Transverse colon (tissue), 4 donors: ENCODE results near the gene SNED1. TPM values are rescaled to one million over a fixed set of nuclear protein-coding genes. Genes with fewer than 3 reads are reported as not detected.

Experiments used
- DNase-seq: peaks from one replicate; pipeline ENCODE4 v3.0.0-alpha.2; 2019
- H3K27ac ChIP-seq, 4 donors: fragments of 200-600 bp; sonication (generic); 2 replicates each; pipeline ENCODE4 v1.5.1; 2016 to 2018; ENCODE audit warnings: inconsistent platforms in 4 of 4
- H3K27me3 ChIP-seq: fragments of 200-600 bp; sonication (generic); 2 replicates; pipeline ENCODE4 v1.5.1; 2017; ENCODE audit warnings: inconsistent platforms
- H3K36me3 ChIP-seq, 4 donors: fragments of 200-600 bp; sonication (generic); 2 replicates each; pipeline ENCODE4 v1.5.1; 2017 to 2019; ENCODE audit warnings: inconsistent platforms in 4 of 4
- H3K4me1 ChIP-seq, 4 donors: fragments of 200-600 bp; sonication (generic); 2 replicates each; pipeline ENCODE4 v1.5.1; 2017 to 2020; ENCODE audit warnings: inconsistent platforms in 4 of 4
- H3K4me3 ChIP-seq, 4 donors: fragments of 200-600 bp; sonication (generic); 1 replicate in 1 of 4; 2 replicates in 3 of 4; pipeline versions ENCODE4 v1.5.1 to v1.6.1; 2017 to 2019; ENCODE audit warnings: inconsistent platforms in 4 of 4
- H3K9me3 ChIP-seq, 2 donors: fragments of 200-600 bp; sonication (generic); 2 replicates each; pipeline ENCODE4 v1.5.1; 2017 to 2019; ENCODE audit warnings: inconsistent platforms in 2 of 2
- EP300 ChIP-seq: sonication (generic); formaldehyde crosslinking; IDR thresholded peaks from one replicate; pipeline ENCODE4 v1.6.1; 2017; ENCODE audit warnings: antibody characterized with exemption, low read depth
- POLR2A ChIP-seq: fragments of 450-650 bp; IDR thresholded peaks from one replicate; pipeline ENCODE4 v1.6.1; 2016; ENCODE audit warnings: antibody characterized with exemption, mild to moderate bottlenecking, moderate library complexity
- POLR2AphosphoS5 ChIP-seq, 3 donors: sonication (generic); formaldehyde crosslinking; IDR thresholded peaks; one replicate each; pipeline ENCODE4 v1.6.1; 2016; ENCODE audit warnings: antibody characterized with exemption in 3 of 3
- WGBS, 2 donors: methylation state at CpG; one replicate each; pipeline ENCODE4 v1.1.5; 2018; ENCODE audit warnings: low coverage in 1 of 2; 5-methylcytosine and 5-hydroxymethylcytosine counted together
- in situ Hi-C, 4 donors: fragments of 200-750 bp; cut with MboI; loops; one replicate each; pipeline versions ENCODE4 v1.15.0 to v1.15.1; 2017; ENCODE audit warnings: low sequenced_read_pairs in 3 of 4, low pct_ligation_motif_present in 1 of 4, low pct_unique_long_range_greater_than_20kb in 1 of 4
- intact Hi-C: fragments of 100-400 bp; cut with DNase I; formaldehyde crosslinking; loops from one replicate; pipeline ENCODE4 v1.15.1; 2023; ENCODE audit warnings: low total_unique reads
- total RNA-seq, 4 donors: library from RNA; depleted of rRNA; stranded (reverse); fragments of >200 nt; gene quantifications; one replicate each; pipeline ENCODE4 v1.1.0, GENCODE V29; 2016
- TF ChIP-seq, protein P1 (sequence below), 5 experiments: fragments of 200-600 bp in 3 of 5; fragments of 450-650 bp in 2 of 5; sonication (generic) in 3 of 5; IDR thresholded peaks; 1 replicate in 2 of 5; 2 replicates in 3 of 5; pipeline ENCODE4 v1.5.1; 2016 to 2017; ENCODE audit warnings: antibody characterized with exemption in 5 of 5, inconsistent platforms in 3 of 5, mild to moderate bottlenecking in 2 of 5, moderate library complexity in 1 of 5

SNED1 gene
- total RNA-seq, 4 donors from 2014 or later = 8.2 to 65.5 (median 30.0) TPM

DNA sequence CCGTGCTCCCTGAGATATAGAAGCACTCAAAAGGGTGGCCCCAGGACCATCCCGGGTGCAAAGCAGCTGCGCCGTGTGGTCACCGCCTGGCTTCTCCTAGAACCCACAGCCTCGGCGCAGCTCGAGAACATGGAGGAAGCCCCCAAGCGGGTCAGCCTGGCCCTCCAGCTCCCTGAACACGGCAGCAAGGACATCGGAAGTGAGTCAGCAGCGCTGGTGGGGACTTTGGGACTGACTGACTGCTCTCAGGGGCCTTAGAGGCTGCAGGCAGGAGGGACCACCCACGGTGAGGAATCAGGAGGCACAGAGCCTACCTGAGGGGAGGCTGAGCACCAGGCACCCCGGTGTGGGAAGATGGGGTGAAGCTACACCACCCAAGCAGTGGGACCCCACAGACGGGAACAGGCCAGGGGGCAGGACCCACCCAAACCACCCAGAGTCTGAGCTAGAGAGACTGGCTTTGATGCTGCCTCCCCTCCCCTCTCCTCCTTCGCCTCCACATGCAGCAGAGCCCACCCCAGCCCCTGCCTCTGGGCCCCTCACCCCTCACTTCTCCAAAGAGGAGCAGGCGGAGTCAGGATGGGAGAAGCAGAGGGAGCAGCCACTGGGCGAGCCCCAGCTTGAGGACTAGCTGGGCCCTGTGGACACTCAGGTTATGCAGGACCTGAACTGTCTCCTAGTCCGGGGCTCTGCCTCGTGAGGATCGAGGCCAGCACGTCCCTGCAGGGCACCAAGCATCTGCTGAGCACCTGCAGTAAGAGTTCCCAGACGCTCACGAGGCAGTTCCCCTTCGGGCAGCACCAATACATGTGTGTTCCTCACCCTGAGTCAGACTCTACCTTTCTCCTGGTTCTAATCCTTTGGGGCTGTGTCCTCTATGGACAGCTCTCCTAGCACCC lies 75.0 kb downstream of the SNED1 start:
- WGBS, 2 donors = 78% methylated on average over 24 of the region's 25 CpGs; no CpG with 5 or more reads in 1 of the 2 donors
- no peaks in the 10 kb centered on the region for H3K4me1 ChIP-seq
- no peak for DNase-seq
- H3K27ac ChIP-seq = no peak overlapping the region
- no peaks in the 10 kb centered on the region for H3K27me3 ChIP-seq
- intact Hi-C loops (no loop called here), in situ Hi-C loops (no loop called here)
- H3K9me3 ChIP-seq = no peaks in the 10 kb centered on the region
- peaks cover 0 to 8% (median 0%) of the 10 kb centered on the region in 4 donors for H3K36me3 ChIP-seq
- TF ChIP-seq, protein P1, sequence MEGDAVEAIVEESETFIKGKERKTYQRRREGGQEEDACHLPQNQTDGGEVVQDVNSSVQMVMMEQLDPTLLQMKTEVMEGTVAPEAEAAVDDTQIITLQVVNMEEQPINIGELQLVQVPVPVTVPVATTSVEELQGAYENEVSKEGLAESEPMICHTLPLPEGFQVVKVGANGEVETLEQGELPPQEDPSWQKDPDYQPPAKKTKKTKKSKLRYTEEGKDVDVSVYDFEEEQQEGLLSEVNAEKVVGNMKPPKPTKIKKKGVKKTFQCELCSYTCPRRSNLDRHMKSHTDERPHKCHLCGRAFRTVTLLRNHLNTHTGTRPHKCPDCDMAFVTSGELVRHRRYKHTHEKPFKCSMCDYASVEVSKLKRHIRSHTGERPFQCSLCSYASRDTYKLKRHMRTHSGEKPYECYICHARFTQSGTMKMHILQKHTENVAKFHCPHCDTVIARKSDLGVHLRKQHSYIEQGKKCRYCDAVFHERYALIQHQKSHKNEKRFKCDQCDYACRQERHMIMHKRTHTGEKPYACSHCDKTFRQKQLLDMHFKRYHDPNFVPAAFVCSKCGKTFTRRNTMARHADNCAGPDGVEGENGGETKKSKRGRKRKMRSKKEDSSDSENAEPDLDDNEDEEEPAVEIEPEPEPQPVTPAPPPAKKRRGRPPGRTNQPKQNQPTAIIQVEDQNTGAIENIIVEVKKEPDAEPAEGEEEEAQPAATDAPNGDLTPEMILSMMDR (IDR thresholded peaks at IDR 0.05) = no peak
- TF ChIP-seq POLR2A (no peak), POLR2AphosphoS5 (IDR thresholded peaks at IDR 0.05) (no peak), EP300 (no peak)
- H3K4me3 ChIP-seq = no peak overlapping the region

DNA sequence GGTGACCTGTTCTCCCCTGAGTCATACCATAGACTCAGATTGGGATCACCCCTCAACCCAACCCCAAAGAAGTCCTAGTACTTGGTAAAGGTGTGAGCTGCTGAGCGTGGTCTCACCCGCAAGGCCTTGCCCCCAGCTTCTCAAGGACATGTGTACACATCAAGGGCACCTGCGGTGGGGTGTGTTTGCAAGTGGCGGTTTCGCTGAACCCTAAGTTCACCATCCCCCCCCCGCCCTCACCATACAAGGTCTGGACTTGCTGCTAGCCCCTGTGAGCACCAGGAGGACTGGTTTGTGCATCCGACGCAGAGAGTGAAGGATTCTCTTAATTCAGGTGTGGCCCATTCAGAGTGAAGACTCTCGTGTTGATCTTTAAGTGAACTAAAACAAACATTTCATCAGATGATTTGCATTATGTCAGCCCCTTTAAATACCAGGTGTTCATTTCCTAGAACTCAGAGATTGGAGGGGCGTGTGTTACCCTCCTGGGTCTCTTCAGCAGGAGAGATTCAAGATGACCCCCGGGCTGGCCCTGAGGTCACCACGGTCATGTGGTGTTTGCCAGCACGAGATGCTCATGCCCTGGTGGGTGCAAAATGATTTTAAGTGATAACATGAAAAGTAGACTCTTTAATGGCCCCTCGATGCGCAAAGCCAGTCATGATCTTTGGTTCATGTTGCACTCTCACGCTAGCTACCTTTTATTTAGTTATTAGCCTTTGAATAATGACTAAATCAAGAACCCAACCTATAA lies 75.8 kb downstream of the SNED1 start:
- 89 to 93% methylated on average over 7 to 14 of the region's 16 CpGs for WGBS, 2 donors

DNA sequence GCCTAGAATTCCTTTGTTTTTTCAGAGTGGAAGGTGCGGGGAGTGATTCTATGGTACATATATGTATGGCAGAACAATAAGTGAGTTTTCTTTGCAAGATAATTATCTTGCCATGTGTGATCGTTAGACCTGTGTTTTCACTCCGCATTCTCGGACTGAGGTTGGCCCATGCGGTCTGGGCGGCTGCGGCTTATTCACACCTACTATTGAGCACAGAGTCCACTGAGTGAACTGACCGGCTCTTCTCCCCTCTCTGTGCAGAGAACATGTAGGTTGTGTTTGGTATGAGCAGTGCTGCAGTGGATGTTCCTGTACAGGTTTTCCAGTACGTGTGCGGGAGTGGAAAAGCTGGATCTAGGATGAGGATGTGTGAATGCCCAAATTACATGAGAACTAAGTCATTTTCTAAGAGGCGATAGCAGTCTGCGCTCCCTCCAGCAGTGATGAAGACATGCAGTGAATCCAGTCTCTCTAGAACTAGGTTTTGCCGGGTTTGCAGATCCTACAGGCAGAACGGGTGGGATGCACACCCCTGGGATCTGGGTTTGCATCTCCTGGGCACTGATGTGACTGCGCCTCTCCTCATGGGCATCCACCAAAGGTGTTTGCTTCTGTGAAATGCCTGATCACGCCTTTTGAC lies 76.6 kb downstream of the SNED1 start:
- intact Hi-C loops = no loop called here
- Histone ChIP-seq H3K4me3 (no peak overlapping the region), H3K4me1 (no peaks in the 10 kb centered on the region), H3K27me3 (no peaks in the 10 kb centered on the region), H3K27ac (no peak overlapping the region), H3K36me3 (peaks cover 0 to 8% (median 0%) of the 10 kb centered on the region in 4 donors), H3K9me3 (no peaks in the 10 kb centered on the region)
- TF ChIP-seq POLR2AphosphoS5 (IDR thresholded peaks at IDR 0.05) = no peak
- TF ChIP-seq, protein P1 (IDR thresholded peaks at IDR 0.05) = no peak
- 87 to 96% methylated on average over 6 to 16 of the region's 16 CpGs for WGBS, 2 donors
- DNase-seq = no peak
- in situ Hi-C loops = no loop called here

More for the DNA sequence above, 75.8 kb downstream of the SNED1 start:
- Histone ChIP-seq H3K27me3 (no peaks in the 10 kb centered on the region), H3K4me1 (no peaks in the 10 kb centered on the region), H3K27ac (no peak overlapping the region), H3K36me3 (peaks cover 0 to 8% (median 0%) of the 10 kb centered on the region in 4 donors), H3K4me3 (no peak overlapping the region), H3K9me3 (no peaks in the 10 kb centered on the region)
- intact Hi-C loops = no loop called here
- in situ Hi-C loops = no loop called here
- TF ChIP-seq EP300 = no peak
- no peak for TF ChIP-seq POLR2AphosphoS5 (IDR thresholded peaks at IDR 0.05)
- TF ChIP-seq, protein P1 (IDR thresholded peaks at IDR 0.05) = no peak
- TF ChIP-seq POLR2A = no peak
- DNase-seq = no peak
